Measurements from ENCODE around the gene SDC3.

Gene SDC3

GRCh38 chr1:30875197-30875596 lies 33.4 kb downstream of the SDC3 start:
- Histone ChIP-seq H3K27me3 (replicated peaks) (no peaks in the 10 kb centered on the region), H3K36me3 (replicated peaks) (peaks cover 16% of the 10 kb centered on the region), H3K4me3 (ENCODE audit: low read depth, low read length) (no peak overlapping the region), H3K27ac (no peak overlapping the region)
- in situ Hi-C loops (cut with HindIII; ENCODE audit: low pct_ligation_motif_present, low sequenced_read_pairs): no loop called here
- DNase-seq: no peak
- TF ChIP-seq CTCF (IDR thresholded peaks at IDR 0.05; ENCODE audit: low read depth, low read length, missing control alignments): no peak

- H3K27me3 ChIP-seq (replicated peaks): no peaks in the 10 kb centered on the region
Measured at GRCh38 chr1:30874176-30874575, 34.4 kb downstream of the SDC3 start.

GRCh38 chr1:30872948-30873263 lies 35.7 kb downstream of the SDC3 start:
- no peak overlapping the region for H3K4me3 ChIP-seq (ENCODE audit: low read depth, low read length)
- no peak for TF ChIP-seq CTCF (IDR thresholded peaks at IDR 0.05; ENCODE audit: low read depth, low read length, missing control alignments)
- in situ Hi-C loops (cut with HindIII; ENCODE audit: low pct_ligation_motif_present, low sequenced_read_pairs): no loop called here
- no peaks in the 10 kb centered on the region for H3K27me3 ChIP-seq (replicated peaks)
- H3K36me3 ChIP-seq (replicated peaks): peaks cover 16% of the 10 kb centered on the region
- DNase-seq: no peak
- no peak overlapping the region for H3K27ac ChIP-seq

More at GRCh38 chr1:30874176-30874575, 34.4 kb downstream of the SDC3 start:
- Histone ChIP-seq H3K36me3 (replicated peaks) (peaks cover 16% of the 10 kb centered on the region), H3K4me3 (ENCODE audit: low read depth, low read length) (no peak overlapping the region), H3K27ac (no peak overlapping the region)
- no peak for TF ChIP-seq CTCF (IDR thresholded peaks at IDR 0.05; ENCODE audit: low read depth, low read length, missing control alignments)
- no peak for DNase-seq
- in situ Hi-C loops (cut with HindIII; ENCODE audit: low pct_ligation_motif_present, low sequenced_read_pairs): no loop called here

- H3K4me3 ChIP-seq (ENCODE audit: low read depth, low read length): no peak overlapping the region
- no peak for TF ChIP-seq CTCF (IDR thresholded peaks at IDR 0.05; ENCODE audit: low read depth, low read length, missing control alignments)
- in situ Hi-C loops (cut with HindIII; ENCODE audit: low pct_ligation_motif_present, low sequenced_read_pairs): no loop called here
- peaks cover 16% of the 10 kb centered on the region for H3K36me3 ChIP-seq (replicated peaks)
- H3K27me3 ChIP-seq (replicated peaks): no peaks in the 10 kb centered on the region
- no peak for DNase-seq
- H3K27ac ChIP-seq: no peak overlapping the region
Measured at GRCh38 chr1:30872033-30872947, 36.3 kb downstream of the SDC3 start.

- H3K36me3 ChIP-seq (replicated peaks): peaks cover 16% of the 10 kb centered on the region
- DNase-seq: no peak
- H3K27me3 ChIP-seq (replicated peaks): no peaks in the 10 kb centered on the region
- no peak overlapping the region for H3K27ac ChIP-seq
- H3K4me3 ChIP-seq (ENCODE audit: low read depth, low read length): no peak overlapping the region
- in situ Hi-C loops (cut with HindIII; ENCODE audit: low pct_ligation_motif_present, low sequenced_read_pairs): no loop called here
- TF ChIP-seq CTCF (IDR thresholded peaks at IDR 0.05; ENCODE audit: low read depth, low read length, missing control alignments): no peak
Measured at GRCh38 chr1:30871276-30871871, 37.2 kb downstream of the SDC3 start.

Data from brain microvascular endothelial cell (primary cell).